ENCODE measurements around the gene SCGB3A2.

SCGB3A2 gene

GRCh38 chr5:147878066-147878759 lies at the start of gene SCGB3A2:
Gene SCGB3A2, plus strand, starts transcription at chr5:147878711. Its CDS starts 93 bp downstream, at chr5:147878804.
- DNase-seq (ENCODE audit: low read depth, low spot score): no peak

- DNase-seq (ENCODE audit: low read depth, low spot score): no peak
These were observed 48.5 kb upstream of the SCGB3A2 start for GRCh38 chr5:147830035-147830434.

- DNase-seq (ENCODE audit: low read depth, low spot score): no peak
These were observed 47.0 kb upstream of the SCGB3A2 start, which contains the start of gene SPINK1 for GRCh38 chr5:147831465-147831864. Gene SPINK1, minus strand, starts transcription at chr5:147831671. Its CDS starts 94 bp downstream, at chr5:147831577.

- DNase-seq (ENCODE audit: low read depth, low spot score): no peak
These were observed 46.0 kb upstream of the SCGB3A2 start for GRCh38 chr5:147832541-147832940.

- no peak for DNase-seq (ENCODE audit: low read depth, low spot score)
These were observed 43.1 kb upstream of the SCGB3A2 start for GRCh38 chr5:147835386-147835798.

GRCh38 chr5:147836439-147836838 lies 42.1 kb upstream of the SCGB3A2 start:
- DNase-seq (ENCODE audit: low read depth, low spot score): no peak

GRCh38 chr5:147842869-147843268 lies 35.6 kb upstream of the SCGB3A2 start:
- no peak for DNase-seq (ENCODE audit: low read depth, low spot score)

GRCh38 chr5:147844846-147845245 lies 33.7 kb upstream of the SCGB3A2 start:
- DNase-seq (ENCODE audit: low read depth, low spot score): no peak

GRCh38 chr5:147845618-147846017 lies 32.9 kb upstream of the SCGB3A2 start:
- no peak for DNase-seq (ENCODE audit: low read depth, low spot score)

GRCh38 chr5:147849226-147849625 lies 29.3 kb upstream of the SCGB3A2 start:
- no peak for DNase-seq (ENCODE audit: low read depth, low spot score)

- no peak for DNase-seq (ENCODE audit: low read depth, low spot score)
These were observed 26.9 kb upstream of the SCGB3A2 start for GRCh38 chr5:147851578-147851977.

GRCh38 chr5:147852365-147852764 lies 26.1 kb upstream of the SCGB3A2 start:
- no peak for DNase-seq (ENCODE audit: low read depth, low spot score)

GRCh38 chr5:147853372-147853987 lies 25.0 kb upstream of the SCGB3A2 start:
- no peak for DNase-seq (ENCODE audit: low read depth, low spot score)

GRCh38 chr5:147854331-147854730 lies 24.2 kb upstream of the SCGB3A2 start:
- DNase-seq (ENCODE audit: low read depth, low spot score): no peak

GRCh38 chr5:147854894-147855773 lies 23.4 kb upstream of the SCGB3A2 start:
- no peak for DNase-seq (ENCODE audit: low read depth, low spot score)

GRCh38 chr5:147855774-147856069 lies 22.8 kb upstream of the SCGB3A2 start:
- DNase-seq (ENCODE audit: low read depth, low spot score): no peak

- DNase-seq (ENCODE audit: low read depth, low spot score): no peak
These were observed 21.7 kb upstream of the SCGB3A2 start for GRCh38 chr5:147856801-147857200.

- no peak for DNase-seq (ENCODE audit: low read depth, low spot score)
These were observed 21.0 kb upstream of the SCGB3A2 start for GRCh38 chr5:147857302-147858129.

- no peak for DNase-seq (ENCODE audit: low read depth, low spot score)
These were observed 19.9 kb upstream of the SCGB3A2 start for GRCh38 chr5:147858565-147858964.

GRCh38 chr5:147859962-147860640 lies 18.4 kb upstream of the SCGB3A2 start:
- no peak for DNase-seq (ENCODE audit: low read depth, low spot score)

- no peak for DNase-seq (ENCODE audit: low read depth, low spot score)
These were observed 17.9 kb upstream of the SCGB3A2 start for GRCh38 chr5:147860641-147861025.
